Measurements from ENCODE around the gene MMP19.
"Not testable (repeated sequence)": the region's sequence is repeated elsewhere in the genome, so short reads cannot be mapped to it uniquely, and the experiment has no call there.

MMP19 gene, protein sequence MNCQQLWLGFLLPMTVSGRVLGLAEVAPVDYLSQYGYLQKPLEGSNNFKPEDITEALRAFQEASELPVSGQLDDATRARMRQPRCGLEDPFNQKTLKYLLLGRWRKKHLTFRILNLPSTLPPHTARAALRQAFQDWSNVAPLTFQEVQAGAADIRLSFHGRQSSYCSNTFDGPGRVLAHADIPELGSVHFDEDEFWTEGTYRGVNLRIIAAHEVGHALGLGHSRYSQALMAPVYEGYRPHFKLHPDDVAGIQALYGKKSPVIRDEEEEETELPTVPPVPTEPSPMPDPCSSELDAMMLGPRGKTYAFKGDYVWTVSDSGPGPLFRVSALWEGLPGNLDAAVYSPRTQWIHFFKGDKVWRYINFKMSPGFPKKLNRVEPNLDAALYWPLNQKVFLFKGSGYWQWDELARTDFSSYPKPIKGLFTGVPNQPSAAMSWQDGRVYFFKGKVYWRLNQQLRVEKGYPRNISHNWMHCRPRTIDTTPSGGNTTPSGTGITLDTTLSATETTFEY

DNA sequence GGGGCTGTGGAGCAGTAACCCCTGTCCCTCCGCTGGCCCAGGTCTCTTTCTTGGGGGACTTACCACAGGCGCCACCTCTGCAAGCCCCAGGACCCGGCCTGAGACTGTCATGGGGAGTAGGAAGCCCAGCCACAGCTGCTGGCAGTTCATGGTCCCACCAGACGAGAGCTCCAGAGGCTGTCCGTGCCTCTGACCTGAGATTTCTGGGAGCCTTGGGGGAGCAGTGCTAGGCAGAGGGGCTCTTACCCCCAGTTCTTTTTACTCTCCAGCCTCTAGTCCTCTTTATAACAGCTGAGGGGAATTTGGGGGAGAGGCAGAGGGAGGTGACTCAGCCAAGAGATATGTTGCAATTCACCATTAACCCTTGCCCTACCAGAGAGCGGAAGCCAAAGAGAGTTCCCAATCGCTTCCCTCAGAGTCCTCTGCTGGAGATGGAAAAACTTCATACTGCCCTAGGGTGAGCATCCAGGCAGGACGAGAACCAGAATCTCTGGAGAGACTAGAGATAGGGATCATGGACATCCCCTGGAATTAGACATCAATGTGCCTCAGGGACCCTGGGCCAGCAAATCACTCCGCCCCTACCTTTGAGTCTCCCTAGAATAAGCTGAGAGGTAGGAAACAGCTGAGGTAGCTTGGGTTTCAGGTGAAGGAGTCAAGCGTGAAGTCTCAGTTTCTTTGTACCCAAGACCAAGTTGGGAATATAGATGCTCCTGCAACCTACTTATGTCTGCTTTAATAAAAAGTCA, at the start of gene MMP19:
MMP19 (minus strand) TSS at position 256 of the 749 bp plus-strand sequence; CDS start at position 150, 106 bp downstream.
- no peak for DNase-seq

DNA sequence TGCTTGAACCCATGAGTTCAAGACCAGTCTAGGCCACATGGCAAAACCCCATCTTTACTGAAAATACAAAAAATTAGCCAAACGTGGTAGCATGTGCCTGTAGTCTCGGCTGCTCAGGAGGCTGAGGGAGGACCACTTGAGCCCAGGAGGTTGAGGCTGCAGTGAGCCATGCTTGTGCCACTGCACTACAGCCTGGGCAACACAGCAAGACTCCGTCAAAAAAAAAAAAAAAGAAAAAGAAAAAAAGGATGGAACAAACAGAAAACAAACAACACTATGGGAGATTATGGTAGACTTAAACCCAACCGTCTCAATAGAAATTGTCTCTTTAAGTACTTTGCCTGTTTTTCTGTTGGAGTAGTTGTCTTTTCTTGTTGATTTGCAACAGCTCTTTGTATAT, 48.6 kb upstream of the MMP19 start:
- DNase-seq, result no peak

DNA sequence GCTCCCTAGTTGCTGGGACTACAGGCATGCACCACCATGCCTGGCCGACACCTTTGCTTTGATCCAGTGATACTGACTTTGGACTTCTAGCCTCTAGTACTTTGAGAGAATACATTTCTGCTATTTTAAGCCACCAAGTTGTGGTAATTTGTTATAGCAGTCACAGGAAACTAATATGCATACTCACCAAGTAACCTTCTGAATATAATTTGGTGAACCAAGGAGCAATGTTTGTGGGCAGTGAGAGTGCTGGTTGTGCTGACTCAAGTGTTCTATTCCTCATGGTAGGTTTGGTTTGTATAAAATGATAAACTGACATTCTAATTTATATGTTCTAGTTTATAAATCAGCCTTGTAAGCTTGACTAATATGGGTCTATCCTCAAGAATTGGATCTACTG, 42.4 kb upstream of the MMP19 start:
- no peak for DNase-seq

DNA sequence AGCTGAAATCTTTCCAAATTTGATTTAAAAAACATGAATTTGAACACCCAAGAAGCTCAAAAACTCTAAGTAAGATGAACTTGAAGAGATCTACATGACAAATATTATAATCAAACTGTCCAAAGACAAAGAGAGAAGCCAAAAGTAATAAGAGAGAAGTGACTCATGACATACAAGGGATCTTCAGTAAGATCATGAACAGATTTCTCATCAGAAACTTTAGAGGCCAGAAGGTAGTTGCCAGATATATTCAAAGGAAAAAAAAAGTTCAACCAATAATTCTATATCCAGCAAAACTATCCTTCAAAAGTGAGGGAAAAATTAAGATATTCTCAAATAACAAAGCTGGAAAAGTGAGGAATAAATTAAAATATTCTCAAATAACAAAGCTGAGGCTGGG, 35.1 kb upstream of the MMP19 start:
- DNase-seq, result no peak

DNA sequence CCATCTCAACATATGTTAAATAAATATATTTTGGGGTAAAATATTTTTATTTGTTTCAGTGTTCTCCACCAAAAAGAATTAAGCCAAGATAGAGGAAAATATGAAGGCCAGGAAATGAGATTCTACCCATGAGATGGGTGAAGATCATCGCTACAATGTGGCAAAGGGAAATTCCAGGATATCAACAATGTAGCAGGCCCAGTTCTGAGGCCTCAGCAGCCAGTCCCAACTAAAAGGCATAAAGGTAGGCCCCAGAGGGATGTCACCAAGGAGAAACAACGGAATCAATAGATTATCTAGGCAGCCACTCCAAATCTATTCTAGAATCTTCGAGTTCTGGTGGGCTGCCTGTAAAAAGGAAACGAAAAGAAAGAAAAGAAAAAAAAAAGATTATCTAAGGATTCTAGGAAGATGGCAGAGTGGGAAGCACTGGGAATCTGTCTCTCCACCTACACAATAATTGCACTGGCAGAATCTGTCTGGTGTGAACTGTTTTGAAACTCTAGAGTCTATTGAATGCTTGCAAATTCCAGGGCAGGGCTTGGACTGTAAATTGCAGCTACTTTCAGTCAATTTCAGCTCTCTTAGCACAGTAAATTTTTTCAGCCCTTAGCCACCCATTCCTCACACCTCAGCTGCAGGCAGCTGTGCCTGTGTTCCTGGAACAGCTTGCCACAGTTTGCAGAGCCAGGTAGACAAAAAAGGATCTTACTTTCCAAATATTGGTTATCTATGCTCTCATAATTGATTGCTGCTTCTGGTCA, 33.1 kb upstream of the MMP19 start:
- DNase-seq, result no peak

DNA sequence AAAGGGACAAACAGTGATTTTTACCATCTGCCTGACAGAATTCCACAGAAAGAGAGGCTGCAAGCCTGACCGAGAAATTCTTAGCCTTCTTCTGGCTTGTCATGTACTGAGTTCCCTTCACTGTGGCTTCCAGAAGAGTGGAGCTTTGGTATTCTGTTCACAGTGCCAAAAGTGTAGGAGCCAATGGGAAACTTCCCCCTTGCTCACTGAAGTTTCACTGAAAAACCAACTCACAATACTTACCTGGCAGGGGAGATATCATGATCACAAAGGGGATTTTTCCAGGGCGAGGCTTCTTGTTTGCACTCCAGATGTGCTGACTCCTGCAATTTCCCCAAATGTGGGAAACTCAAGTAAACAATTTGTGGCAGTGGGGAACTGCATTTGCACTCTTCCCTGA, 31.7 kb upstream of the MMP19 start:
- no peak for DNase-seq

DNA sequence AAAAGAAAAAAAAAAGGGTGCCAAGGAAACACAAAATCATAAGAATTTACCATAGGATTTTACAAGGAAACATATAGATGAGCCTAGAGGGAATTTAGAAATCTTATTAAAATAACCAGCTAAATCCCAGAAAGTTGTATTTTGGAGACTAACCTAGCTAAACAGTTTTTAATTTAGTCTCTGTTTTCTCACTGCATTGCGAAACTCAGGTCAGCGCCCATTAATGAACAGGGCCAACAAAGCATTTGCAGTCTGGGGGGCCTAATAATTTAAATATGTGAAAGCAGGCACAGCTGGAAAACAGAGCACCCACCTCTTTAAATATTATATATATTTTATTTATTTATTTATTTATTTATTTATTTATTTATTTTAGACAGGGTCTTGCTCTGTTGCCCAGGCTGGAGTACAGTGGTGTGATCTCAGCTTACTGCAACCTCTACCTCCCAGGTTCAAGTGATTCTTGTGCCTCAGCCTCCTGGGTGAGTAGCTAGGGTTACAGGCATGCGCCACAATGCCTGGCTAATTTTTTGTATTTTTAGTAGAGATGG, 23.8 kb upstream of the MMP19 start:
- DNase-seq, result not testable (repeated sequence)

DNA sequence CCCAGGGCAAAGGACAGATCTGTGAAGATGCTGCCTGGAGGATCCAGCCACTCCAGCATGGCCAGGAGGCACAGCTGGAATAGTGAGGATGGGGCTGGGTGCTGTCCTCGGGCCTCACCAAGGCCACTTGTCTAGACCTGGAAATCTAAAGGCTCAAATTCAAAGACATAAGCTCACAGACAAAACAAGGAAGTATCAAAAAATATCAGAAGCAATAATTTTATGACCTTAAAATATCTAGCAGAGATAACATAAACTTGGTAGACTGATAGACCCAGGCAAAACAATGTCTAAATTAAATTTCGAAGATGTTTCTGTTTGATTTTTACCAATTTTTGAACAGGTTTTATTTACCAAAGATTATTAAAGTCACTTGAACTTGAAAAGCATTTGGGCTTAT, 22.6 kb upstream of the MMP19 start:
- no peak for DNase-seq

DNA sequence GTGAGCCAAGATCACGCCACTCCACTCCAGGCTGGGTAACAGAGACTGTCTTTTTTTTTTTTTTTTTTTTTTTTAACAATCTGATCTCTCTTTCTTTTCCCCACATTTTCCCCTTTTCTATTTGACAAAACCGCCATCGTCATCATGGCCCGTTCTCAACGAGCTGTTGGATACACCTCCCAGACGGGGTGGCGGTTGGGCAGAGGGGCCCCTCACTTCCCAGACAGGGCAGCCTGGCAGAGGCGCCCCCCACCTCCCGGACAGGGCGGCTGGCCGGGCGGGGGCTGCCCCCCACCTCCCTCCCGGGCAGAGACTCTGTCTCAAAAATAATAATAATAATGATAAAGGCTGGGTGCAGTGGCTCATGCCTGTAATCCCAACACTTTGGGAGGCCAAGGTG, 20.2 kb upstream of the MMP19 start:
- DNase-seq, result not testable (repeated sequence)

DNA sequence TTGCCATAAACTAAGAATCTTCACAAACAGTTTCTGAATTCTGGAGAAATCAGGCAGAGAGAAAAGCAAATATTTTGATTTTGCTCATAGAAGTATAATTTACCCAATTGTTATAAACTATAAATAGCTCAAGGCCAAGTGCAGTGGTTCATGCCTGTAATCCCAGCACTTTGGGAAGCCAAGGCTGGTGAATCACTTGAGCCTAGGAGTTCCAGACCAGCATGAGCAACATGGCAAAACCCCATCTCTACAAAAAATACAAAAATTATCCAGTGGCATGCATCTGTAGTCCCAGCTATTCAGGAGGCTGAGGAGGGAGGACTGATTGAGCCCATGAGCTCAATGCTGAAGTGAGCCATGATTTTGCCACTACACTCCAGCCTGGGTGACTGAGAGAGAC, 19.6 kb upstream of the MMP19 start:
- no peak for DNase-seq

DNA sequence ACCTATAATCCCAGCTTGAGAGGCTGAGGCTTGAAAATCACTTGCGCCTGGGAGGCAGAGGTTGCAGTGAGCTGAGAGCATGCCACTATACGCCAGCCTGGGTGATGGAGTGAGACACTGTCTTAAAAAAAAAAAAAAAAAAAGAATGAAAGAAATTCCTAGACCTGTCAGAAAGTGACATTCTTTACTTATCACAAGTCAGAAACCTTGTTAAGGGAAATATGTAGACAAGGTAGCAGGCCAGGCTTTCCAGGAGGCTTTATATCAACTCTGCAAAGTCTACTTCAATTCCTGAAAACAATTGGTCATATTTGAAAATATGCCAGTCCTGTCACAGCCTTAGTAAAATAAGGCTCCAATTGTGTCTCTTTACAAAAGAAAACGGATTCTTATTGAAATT, 19.1 kb upstream of the MMP19 start:
- DNase-seq, result no peak

DNA sequence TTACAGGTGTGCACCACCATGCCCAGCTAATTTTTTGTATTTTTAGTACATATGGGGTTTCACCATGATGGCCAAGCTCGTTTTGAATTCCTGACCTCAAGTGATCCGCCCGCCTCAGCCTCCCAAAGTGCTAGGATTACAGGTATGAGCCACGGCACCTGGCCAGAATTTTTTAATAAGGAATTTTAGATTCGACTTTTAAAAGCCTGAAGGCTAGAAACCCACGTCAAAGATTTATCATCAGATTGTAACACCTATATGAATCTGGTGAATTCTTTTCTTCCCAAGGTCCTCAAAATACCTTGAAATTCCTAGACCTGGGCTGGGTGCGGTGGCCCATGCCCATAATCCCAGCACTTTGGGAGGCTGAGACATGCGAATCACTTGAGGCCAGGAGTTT, 18.7 kb upstream of the MMP19 start:
- no peak for DNase-seq

DNA sequence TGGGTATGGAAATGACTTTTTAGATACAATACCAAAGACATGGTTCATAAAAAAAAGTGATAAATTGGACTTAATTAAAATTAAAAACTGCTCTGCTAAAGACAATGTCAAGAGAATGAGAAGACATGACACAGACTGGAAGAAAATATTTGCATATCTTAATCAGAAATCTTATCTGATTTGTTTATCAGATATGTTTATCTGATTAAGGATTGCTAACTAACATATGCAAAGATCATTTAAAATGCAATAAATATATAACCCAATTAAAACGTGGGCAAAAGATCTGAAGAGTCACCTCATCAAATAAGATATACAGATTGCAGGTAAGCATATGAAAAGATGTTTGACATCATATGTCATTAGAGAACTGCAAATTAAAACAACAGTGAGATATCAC, 10.0 kb upstream of the MMP19 start:
- no peak for DNase-seq

DNA sequence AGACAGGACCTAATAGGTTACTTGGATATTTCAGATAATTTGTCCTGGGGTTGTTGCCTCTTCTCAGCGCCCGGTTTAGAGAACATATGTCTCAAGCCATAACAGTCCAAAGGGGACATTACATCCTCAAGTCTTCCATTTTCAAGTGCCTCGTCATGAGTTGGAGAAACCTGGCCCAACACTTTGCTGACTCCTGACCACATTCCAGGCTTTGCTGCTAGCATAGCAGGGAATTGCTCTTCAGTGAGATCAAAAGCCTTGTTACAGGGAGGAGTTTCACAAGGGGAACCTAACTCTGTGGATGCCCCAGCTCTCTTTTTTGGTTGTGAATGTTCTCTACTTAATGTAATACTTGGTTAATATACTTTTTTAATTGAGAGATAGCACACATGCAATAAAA, 8.2 kb upstream of the MMP19 start:
- DNase-seq, result no peak

DNA sequence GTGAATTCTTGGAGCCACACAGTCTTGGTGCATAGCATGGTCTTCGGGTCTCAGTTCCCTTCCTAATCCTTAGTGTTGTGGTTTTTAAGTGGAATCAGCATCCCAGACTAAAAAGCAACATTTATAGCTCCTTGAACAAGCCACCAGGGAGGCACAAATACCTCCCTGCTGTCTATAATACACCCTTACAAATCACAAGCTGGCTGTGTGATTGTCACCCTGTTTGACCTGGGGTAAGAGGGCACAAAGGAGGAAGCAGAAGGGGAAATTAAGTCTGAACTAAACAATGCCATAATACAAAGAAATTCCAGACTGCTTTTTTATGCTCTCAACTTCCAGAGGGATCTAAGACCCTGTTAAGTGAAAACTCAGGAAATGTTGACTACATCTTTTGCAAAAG, 7.7 kb upstream of the MMP19 start:
- no peak for DNase-seq

DNA sequence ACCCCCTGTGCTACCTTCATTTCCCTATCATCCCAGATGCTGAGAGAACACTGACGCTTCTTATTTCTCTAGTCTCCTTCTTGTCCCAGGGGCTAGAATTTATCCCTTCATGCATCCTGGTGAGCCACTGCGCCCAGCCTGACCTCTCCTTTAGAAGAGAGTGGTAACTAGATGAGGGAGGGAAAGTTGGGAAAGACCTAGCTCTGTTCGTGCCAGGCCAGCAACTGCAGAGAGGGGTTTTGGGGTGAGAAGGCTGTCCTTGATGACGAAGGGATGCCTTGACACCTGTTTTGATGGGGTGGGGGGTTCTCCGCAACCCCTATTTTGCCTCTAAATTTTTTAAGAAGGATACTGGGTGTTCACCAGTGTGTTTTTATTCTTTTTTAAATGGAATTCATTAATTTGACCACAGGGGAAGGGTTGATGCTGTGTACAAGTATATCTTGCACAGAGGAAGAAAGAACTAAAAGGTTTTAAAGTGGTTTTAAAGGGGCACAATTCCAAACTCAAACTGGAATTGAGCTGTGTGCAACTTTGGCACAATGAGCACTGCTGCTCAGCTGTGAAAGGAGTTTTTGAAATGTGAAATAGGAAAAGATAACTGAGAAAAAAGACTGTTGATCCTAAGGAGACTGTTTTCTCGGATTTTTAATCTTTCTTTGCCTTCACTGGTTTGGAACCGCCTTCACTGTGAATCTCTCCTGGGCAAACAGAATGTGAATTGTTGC, 7.0 kb upstream of the MMP19 start:
- DNase-seq, result no peak

DNA sequence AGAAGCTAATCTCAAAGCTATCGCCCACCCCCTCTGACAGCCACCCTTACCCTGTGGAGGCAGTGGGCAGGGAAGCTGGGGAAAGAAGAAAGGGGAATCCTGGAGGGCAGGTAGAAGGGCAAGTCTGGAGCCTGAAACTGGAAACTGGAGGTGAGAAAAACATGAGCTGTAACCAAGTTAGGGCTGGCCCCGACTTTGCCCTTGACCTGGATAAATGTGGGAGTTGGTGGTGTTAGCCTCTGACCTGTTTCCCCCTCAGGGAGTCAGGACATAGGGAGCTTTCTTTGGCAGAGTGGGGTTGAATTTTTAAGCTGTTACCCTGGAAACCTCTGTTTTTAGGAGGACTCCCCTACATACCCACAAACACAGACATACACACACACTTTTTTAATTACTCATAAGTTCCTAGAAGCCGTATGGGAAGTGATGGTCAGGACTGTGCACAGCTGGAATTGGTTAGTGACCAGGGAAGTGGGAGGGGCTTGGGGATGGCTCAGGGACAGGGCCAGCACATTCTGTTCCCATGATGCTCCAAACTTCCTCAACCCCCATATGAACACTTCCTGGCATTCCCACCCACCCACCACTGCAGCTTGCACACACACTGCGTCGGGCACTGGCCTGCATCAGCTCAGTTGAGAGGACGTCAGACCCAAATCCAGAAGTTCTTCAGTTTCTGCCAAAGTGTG, 5.0 kb upstream of the MMP19 start:
- no peak for DNase-seq

DNA sequence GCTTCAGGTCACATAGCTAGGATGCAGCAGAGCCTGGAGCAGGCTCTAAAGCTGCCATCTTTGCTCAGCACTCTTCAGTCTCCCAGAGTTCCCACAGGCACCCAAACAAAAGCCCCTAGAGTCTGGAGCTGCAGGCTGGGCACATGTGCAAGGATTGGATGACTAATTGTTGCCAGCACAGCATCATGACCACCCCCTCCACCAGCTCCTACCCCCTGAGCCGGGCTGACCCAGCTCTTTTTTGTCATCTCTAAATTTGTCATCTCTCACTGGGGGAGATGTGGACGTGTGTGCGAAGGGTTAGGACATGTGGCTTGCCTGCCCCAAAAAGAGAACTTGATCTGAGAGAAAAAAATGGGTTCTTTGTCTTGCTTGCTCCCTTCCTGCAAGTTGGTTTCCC, 4.3 kb upstream of the MMP19 start:
- DNase-seq, result no peak

DNA sequence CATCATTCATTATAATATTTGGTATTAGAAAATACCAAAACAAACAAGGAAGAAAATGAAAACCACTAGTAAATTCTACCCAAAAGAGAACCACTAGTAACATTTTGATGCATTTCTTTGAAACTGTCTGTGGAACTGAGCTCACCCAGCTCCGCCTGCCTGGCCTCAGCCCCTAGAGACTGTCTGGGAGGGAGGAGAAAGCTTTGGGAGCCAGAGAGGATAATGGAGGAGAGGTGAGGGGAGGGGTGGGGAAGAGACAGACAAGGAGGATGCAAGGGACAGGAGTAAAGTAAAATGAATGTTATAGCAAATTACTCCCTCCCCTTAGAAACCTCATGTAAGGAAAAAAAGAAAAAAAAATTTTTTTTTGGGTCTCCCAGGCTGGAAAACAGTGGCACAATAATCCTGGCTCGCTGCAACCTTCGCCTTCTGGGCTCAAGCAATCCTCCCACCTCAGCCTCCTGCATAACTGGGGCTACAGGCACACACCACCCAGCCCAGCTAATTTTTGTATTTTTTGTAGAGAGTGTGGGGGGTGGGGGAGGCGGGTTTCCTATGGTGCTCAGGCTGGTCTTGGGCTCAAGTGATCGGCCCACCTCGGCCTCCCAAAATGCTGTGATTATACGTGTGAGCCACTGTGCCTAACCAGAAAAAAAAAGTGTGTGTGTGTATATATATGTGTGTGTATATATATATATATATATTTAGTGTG, 3.2 kb upstream of the MMP19 start:
- DNase-seq, result no peak

DNA sequence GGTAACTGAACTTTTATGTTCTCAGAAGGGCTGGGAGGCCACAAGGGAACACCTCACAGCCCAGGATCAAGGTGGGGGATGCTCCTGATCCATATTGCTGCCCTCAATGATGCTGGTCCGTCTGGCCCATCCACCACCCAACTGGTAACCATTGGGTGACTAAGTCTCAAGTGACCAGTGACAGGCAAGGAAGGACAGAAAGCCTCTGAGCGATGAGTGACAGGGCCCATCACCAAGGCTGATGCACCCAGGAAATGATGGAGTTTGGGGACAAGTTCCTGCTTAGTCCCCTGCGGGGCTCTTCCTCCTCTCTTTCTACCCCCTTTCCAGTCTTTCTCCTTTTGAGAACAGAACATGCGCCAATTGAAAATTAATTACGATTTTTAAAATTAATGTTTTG, 2.6 kb upstream of the MMP19 start:
- DNase-seq, result no peak

DNA sequence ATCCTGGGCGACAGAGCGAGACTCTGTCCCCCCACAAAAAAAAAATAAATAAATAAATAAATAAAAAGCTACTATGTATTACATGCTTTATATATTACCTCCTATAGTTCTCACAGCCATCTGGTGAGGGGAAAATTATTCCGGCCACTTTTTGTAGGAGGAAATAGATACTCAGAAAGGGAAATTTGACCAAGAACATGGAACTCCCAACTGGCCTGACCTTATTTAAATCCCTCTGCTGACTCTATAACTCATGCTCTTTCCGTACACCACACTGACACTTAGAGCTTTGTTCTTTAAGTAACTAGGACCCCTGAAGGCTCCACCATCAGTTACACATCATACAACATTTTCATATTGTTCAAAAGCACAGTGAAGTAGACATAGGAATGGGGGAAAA, 2.2 kb upstream of the MMP19 start:
- DNase-seq, result no peak
